Measurements from ENCODE around the gene ARAP1.

Gene ARAP1

GRCh38 chr11:72753341-72754148 lies 1.3 kb upstream of the ARAP1 start:
- TF ChIP-seq FOXP2 (optimal IDR thresholded peaks at IDR 0.05; ENCODE audit: control extremely low read depth, extremely low read length, insufficient read depth) (no peak), POLR2AphosphoS5 (IDR thresholded peaks at IDR 0.05; ENCODE audit: borderline replicate concordance, low read depth, low read length) (no peak), EZH2 (IDR thresholded peaks at IDR 0.05) (no peak)
- Histone ChIP-seq H3K9ac (ENCODE audit: insufficient read length) (no peak overlapping the region), H3K9me3 (ENCODE audit: low read depth, low read length) (no peaks in the 10 kb centered on the region), H3K4me3 (peak overlapping the region; percentile 87), H3K27ac (0 out of 2 replicates have a peak overlapping the region, but pooled peaks have one; percentile 67), H3K36me3 (ENCODE audit: insufficient read depth, low read length) (no peaks in the 10 kb centered on the region)
- no peak for DNase-seq (ENCODE audit: low read depth, low spot score)

- Histone ChIP-seq H3K36me3 (ENCODE audit: insufficient read depth, low read length) (no peaks in the 10 kb centered on the region), H3K4me3 (peak overlapping the region; percentile 87), H3K9me3 (ENCODE audit: low read depth, low read length) (no peaks in the 10 kb centered on the region), H3K27ac (no peak overlapping the region), H3K9ac (ENCODE audit: insufficient read length) (peak overlapping the region; percentile 74)
- no peak for DNase-seq (ENCODE audit: low read depth, low spot score)
- TF ChIP-seq FOXP2 (optimal IDR thresholded peaks at IDR 0.05; ENCODE audit: control extremely low read depth, extremely low read length, insufficient read depth), result no peak
- no peak for TF ChIP-seq EZH2 (IDR thresholded peaks at IDR 0.05)
- TF ChIP-seq POLR2AphosphoS5 (IDR thresholded peaks at IDR 0.05; ENCODE audit: borderline replicate concordance, low read depth, low read length), result no peak
These were observed 806 bp downstream of the ARAP1 start for GRCh38 chr11:72751116-72752087.

GRCh38 chr11:72750556-72751115 lies 1.6 kb downstream of the ARAP1 start:
- Histone ChIP-seq H3K36me3 (ENCODE audit: insufficient read depth, low read length) (no peaks in the 10 kb centered on the region), H3K9ac (ENCODE audit: insufficient read length) (no peak overlapping the region)
- DNase-seq (ENCODE audit: low read depth, low spot score), result no peak

GRCh38 chr11:72750086-72750485 lies 2.1 kb downstream of the ARAP1 start:
- DNase-seq (ENCODE audit: low read depth, low spot score), result no peak
- TF ChIP-seq FOXP2 (optimal IDR thresholded peaks at IDR 0.05; ENCODE audit: control extremely low read depth, extremely low read length, insufficient read depth) (no peak), EZH2 (IDR thresholded peaks at IDR 0.05) (no peak), POLR2AphosphoS5 (IDR thresholded peaks at IDR 0.05; ENCODE audit: borderline replicate concordance, low read depth, low read length) (no peak)
- H3K4me3 ChIP-seq, result no peak overlapping the region
- no peaks in the 10 kb centered on the region for H3K36me3 ChIP-seq (ENCODE audit: insufficient read depth, low read length)
- H3K9me3 ChIP-seq (ENCODE audit: low read depth, low read length), result no peaks in the 10 kb centered on the region
- H3K27ac ChIP-seq, result no peak overlapping the region
- H3K9ac ChIP-seq (ENCODE audit: insufficient read length), result no peak overlapping the region

More at GRCh38 chr11:72750556-72751115, 1.6 kb downstream of the ARAP1 start:
- TF ChIP-seq POLR2AphosphoS5 (IDR thresholded peaks at IDR 0.05; ENCODE audit: borderline replicate concordance, low read depth, low read length), result no peak
- TF ChIP-seq EZH2 (IDR thresholded peaks at IDR 0.05), result no peak
- TF ChIP-seq FOXP2 (optimal IDR thresholded peaks at IDR 0.05; ENCODE audit: control extremely low read depth, extremely low read length, insufficient read depth), result no peak
- no peaks in the 10 kb centered on the region for H3K9me3 ChIP-seq (ENCODE audit: low read depth, low read length)
- peak overlapping the region; percentile 87; the same call in 1 of the 2 replicates for H3K4me3 ChIP-seq
- no peak overlapping the region for H3K27ac ChIP-seq

- no peak for DNase-seq (ENCODE audit: low read depth, low spot score)
- no peak overlapping the region for H3K4me3 ChIP-seq
- H3K9ac ChIP-seq (ENCODE audit: insufficient read length), result no peak overlapping the region
- TF ChIP-seq EZH2 (IDR thresholded peaks at IDR 0.05) (no peak), FOXP2 (optimal IDR thresholded peaks at IDR 0.05; ENCODE audit: control extremely low read depth, extremely low read length, insufficient read depth) (no peak), POLR2AphosphoS5 (IDR thresholded peaks at IDR 0.05; ENCODE audit: borderline replicate concordance, low read depth, low read length) (no peak)
- no peak overlapping the region for H3K27ac ChIP-seq
- H3K9me3 ChIP-seq (ENCODE audit: low read depth, low read length), result no peaks in the 10 kb centered on the region
- H3K36me3 ChIP-seq (ENCODE audit: insufficient read depth, low read length), result no peaks in the 10 kb centered on the region
These were observed 4.8 kb downstream of the ARAP1 start for GRCh38 chr11:72747289-72747855.

- Histone ChIP-seq H3K36me3 (ENCODE audit: insufficient read depth, low read length) (no peaks in the 10 kb centered on the region), H3K4me3 (no peak overlapping the region), H3K9ac (ENCODE audit: insufficient read length) (no peak overlapping the region), H3K9me3 (ENCODE audit: low read depth, low read length) (no peaks in the 10 kb centered on the region), H3K27ac (no peak overlapping the region)
- no peak for DNase-seq (ENCODE audit: low read depth, low spot score)
- TF ChIP-seq POLR2AphosphoS5 (IDR thresholded peaks at IDR 0.05; ENCODE audit: borderline replicate concordance, low read depth, low read length), result no peak
- no peak for TF ChIP-seq EZH2 (IDR thresholded peaks at IDR 0.05)
- no peak for TF ChIP-seq FOXP2 (optimal IDR thresholded peaks at IDR 0.05; ENCODE audit: control extremely low read depth, extremely low read length, insufficient read depth)
These were observed 5.4 kb downstream of the ARAP1 start for GRCh38 chr11:72746821-72747220.

- TF ChIP-seq EZH2 (IDR thresholded peaks at IDR 0.05) (no peak), POLR2AphosphoS5 (IDR thresholded peaks at IDR 0.05; ENCODE audit: borderline replicate concordance, low read depth, low read length) (no peak), FOXP2 (optimal IDR thresholded peaks at IDR 0.05; ENCODE audit: control extremely low read depth, extremely low read length, insufficient read depth) (no peak)
- H3K9me3 ChIP-seq (ENCODE audit: low read depth, low read length), result no peaks in the 10 kb centered on the region
- H3K9ac ChIP-seq (ENCODE audit: insufficient read length), result no peak overlapping the region
- H3K4me3 ChIP-seq, result no peak overlapping the region
- H3K27ac ChIP-seq, result no peak overlapping the region
- H3K36me3 ChIP-seq (ENCODE audit: insufficient read depth, low read length), result no peaks in the 10 kb centered on the region
- no peak for DNase-seq (ENCODE audit: low read depth, low spot score)
These were observed 6.2 kb downstream of the ARAP1 start for GRCh38 chr11:72745925-72746550.
